ENCODE data around the gene APOA5. TPM values are rescaled to one million over a fixed set of nuclear protein-coding genes. Genes with fewer than 3 reads are reported as not detected.
"Not testable (repeated sequence)": the region's sequence is repeated elsewhere in the genome, so short reads cannot be mapped to it uniquely, and the experiment has no call there.

The APOA5 gene
- total RNA-seq, 1 experiment from 2014 or later = not detected

DNA sequence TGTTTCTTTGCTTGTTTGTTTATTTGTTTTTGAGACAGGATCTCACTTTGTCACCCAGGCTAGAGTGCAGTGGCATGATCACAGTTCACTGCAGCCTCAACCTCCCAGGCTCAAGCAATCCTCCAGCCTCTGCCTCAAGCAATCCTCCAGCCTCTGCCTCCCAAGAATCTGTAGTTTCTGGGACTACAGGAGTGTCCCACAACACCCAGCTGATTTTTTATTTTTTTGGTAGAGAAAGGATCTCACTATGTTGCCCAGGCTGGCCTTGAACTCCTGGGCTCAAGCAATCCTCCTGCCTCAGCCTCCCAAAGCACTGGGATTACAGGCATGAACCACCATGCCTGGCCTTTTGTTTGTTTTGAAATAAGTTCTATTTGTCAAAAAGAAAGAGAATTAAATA, 10.0 kb upstream of the APOA5 start:
- not testable (repeated sequence) for DNase-seq (ENCODE audit: low read depth)

DNA sequence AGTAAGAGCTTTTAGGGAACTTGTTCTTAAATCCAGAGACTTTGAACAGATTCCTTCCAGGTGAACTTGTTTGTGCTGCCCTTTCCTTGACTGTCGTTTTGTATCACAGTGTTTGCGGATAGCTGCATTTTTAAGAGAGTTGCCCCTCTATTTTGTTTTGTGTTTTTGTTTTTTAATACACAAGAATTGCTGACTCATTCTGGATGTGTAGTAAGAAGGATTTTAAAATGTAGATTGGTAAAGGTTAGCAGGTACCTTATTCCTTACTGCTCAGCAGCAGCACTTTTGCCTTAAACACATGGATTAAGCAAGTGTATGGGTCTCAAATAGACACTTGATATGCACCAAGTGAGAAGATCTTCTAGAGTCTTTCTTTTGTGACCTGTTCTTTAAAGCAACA, 8.9 kb upstream of the APOA5 start:
- DNase-seq (ENCODE audit: low read depth) = no peak

DNA sequence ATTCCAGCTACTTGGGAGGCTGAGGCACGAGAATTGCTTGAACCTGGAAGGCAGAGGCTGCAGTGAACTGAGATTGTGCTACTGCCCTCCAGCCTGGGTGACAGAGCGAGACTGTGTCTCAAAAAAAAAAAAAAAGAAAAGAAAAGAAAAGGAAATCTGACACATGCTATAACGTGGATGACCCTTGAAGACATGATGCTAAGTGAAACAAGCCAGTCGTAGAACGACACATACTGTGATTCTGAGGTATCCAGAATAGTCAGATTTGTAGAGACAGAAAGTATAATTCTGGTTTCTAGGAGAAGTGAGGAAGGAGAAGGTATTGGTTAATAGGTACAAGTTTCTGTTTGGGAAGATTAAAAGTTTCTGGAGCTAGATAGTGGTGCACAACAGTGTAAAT, 6.7 kb upstream of the APOA5 start:
- DNase-seq (ENCODE audit: low read depth) = no peak

DNA sequence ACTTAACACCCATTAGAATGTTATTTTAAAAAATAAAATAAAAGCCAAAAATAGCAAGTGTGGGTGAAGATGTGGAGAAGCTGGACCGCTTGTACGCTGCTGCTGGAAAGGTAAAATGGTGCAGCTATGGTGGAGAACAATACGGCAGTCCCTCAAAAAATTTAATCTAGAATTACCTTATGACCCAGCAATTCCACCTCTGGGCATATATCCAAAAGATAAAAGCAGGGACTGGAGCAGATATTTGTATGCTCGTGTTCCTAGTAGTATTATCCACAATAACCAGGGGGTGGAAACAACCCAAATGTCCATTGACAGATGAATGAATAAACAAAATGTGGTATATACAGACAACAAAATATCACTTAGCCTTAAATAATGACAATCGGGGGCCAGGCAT, 6.1 kb upstream of the APOA5 start:
- DNase-seq (ENCODE audit: low read depth) = no peak

DNA sequence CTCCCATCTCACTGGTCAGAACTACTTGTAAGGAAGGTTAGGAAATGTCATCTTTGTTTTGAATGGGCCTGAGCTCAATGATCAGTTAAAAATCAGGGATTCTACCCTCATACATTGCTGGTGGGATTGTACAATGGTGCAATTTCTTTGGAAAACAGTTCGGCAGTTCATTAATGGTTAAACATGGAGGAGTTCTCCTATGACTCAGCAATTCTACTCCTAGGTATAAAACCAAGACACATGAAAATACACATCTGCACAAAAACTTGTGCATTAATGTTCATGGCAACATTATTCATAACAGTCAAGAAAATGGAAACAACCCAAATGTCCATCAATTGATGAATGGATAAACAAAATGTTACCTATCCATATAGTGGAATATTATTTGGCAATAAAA, 4.9 kb upstream of the APOA5 start:
- DNase-seq (ENCODE audit: low read depth) = no peak

DNA sequence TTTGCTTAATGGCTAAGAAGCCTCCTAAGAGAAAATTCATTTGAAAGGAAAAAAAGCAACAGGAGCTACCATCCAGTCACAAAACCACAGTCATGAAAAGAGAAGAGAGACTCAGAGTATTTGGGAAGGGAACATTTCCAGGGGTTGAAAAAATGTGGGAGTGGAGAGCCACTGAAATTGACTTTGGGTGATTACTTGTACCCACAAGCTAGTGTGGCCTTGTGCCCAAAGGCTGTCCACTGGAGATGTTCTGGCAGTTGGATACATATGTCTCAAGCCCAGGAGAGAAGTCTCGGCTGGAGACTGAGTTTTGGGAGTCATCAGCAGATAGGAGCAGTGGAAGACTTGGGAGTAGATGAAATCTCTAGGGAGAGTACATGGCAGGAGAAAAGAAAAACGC, 3.2 kb upstream of the APOA5 start:
- no peak for DNase-seq (ENCODE audit: low read depth)

DNA sequence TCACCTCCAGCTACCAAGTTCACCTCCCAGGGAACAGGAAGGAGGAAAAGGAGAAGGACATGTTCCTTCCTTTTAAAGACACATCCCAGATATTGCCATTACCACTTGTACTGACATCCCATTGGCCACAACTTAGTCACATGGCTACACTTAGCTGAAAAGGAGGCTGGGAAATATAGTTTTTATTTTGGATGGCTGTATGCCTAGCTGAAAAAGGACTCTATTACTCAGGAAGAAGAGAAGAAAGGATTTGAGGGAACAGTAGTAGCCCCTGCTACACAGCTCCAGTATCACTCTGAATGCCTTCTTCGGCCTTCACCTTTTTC, 2.1 kb upstream of the APOA5 start:
- DNase-seq (ENCODE audit: low read depth) = peak; percentile 79

DNA sequence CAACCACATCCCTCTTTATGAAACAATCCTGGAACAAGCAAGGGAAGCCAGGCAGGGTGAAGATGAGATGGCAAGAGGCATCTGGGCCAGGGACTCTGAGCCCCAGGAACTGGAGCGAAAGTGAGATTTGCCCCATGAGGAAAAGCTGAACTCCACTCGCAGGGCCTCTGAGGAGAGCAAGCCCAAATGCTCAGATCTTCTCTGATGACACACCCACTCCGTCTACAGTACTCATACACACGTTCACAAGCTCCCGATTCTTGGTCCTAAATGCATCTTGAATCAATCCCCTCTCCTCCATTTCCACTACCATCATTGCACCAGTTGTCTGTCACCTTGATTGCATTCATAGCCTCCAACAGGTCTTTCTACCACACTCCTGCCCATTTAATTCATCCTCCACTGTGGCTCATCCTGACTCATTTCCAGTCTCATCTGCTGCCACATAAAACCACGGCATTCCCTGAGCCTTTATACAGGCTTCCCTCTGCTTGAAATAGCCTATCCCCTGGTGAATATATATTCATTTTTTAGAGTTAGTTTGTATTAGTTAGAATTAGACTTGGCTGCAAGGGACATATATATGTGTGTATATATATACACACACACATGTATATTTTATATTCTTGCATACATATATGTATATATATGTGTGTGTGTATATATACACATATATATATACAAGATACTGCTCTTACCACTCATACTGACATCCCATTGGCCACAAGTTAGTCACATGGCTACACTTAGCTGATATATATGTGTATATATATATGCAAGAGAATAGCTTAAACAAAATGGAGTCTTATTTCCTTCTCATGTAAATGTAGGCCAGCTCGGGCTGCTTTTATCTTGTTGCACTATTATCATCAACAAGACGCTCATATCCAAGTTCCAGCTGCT, 1.4 kb upstream of the APOA5 start:
- DNase-seq (ENCODE audit: low read depth) = peak; percentile 91

DNA sequence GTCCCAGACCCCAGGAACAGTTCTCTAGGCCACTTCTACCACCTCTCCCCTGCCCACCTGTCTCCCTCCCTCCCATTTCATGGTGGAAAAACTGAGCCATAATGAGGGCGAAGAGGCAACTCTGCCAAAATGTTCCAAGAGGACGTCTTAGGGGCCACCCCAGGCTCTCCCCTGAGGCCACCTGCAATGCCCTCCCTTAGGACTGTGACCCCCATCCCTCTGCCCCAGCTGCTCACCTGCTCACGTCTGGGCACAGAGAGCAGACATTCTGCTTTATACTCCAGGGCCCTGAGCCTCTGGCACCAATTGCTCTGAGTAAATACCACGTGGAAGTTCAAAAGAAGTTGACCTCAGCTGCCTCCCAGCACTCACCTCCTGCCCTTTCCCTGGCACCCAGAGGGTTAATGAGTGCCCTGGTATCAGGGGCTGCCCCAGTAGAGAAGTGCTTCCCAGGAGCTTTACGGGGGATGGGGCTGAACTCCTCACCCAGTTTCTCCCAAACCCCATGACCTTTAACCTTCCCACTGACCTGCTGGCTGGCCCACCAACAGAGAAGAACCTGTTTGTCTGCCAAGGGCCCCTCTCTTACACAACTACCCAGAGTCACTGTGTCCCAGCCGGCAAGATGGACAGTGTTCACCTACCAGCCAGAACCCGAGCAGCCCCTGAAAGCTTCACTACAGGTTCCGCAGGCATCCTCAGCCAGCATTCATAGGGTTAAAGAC, 627 bp upstream of the APOA5 start:
- no peak for DNase-seq (ENCODE audit: low read depth)

DNA sequence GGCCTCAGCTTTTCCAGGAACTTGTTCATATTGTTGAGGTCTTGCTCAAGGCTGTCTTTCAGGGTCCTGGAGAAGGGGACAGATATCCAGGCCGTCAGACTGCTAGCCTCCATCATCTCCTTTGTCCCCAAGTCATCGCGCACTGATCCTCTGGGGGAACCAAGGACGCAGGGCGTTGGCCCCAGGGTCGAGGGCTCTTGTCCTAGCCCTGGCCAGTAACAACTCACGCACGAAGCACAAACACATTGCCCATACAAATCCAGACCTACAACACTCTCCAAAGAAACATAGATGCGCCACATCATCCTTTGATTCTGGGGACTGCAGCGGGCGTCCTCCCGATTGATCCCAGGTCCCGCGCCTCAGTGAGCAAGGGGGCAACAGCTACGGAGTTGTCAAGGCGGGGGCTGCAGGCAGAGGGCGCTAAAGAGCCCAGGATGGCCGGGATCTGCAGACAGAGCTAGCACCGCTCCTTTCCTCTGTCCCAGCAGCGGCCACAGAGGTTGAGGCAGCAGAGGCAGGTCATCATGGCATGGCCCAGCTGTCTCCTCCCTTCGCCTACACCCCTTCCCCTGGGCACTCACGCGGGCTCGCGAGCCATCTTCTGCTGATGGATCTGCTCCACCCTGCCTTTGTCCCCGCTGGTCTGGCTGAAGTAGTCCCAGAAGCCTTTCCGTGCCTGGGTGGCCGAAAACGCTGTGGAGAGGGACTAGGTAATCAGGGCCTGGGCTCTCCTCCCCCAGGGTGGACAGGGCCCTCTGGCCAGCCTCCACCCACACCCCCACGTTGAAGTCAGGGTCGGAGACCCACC, 472 bp downstream of the APOA5 start:
- DNase-seq (ENCODE audit: low read depth) = no peak

DNA sequence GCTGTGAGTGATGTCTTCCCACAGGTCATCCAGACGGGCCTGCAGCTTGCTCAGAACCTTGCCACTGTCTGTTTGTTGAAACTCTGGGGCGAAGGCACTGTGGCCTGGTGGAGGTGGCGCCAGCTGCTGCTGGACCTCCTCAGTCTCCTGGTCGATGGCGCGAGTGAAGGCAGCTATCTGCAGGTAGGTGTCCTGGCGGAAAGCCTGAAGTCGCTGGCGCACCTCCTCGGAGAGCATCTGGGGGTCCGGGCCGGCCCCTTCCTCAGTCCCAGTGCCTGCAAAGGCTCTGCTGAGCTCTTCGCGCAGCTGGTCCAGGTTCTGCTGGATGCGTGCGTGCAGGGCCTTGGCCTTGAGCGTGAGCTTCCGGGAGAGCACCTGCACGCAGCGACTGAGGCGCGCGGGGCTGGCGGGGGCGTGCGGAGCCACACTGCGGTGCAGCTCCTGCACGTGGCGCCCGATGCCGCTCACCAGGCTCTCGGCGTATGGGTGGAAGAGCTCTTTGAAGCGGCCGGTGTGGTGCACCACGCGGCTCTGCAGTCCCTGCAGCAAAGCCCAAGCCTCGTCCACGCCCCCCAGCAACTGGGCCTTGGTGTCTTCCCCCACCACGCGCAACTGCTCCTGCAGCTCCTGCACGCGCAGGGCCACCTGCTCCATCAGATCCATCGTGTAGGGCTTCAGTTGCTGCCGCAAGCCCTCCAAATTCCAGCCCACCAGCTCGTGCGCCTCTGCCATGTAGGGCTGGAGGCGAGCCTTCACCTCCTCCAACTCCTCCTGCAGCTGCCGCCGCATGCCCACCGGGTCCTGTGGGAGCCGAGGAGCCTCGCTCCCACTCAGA, 1.3 kb downstream of the APOA5 start:
- DNase-seq (ENCODE audit: low read depth) = no peak

DNA sequence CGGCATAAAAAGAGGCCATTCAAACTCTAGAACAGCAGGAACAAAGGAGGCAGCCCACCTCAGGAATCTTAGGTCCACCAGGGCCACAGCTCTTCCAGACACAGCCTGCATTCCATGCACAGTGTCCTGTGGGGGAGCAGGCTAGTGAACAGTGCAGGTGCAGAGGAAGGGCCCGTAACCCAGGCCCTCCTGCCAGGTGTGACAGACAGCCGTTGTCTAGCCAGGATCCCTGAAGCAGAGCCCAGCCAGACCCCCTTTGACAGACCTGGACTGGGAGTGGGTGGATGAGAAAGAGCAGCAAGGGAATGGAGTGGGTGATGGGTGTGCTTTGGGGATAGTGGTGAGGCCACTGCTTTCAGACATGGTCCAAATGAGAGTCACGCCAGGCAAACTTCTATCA, 2.7 kb downstream of the APOA5 start:
- DNase-seq (ENCODE audit: low read depth) = no peak

DNA sequence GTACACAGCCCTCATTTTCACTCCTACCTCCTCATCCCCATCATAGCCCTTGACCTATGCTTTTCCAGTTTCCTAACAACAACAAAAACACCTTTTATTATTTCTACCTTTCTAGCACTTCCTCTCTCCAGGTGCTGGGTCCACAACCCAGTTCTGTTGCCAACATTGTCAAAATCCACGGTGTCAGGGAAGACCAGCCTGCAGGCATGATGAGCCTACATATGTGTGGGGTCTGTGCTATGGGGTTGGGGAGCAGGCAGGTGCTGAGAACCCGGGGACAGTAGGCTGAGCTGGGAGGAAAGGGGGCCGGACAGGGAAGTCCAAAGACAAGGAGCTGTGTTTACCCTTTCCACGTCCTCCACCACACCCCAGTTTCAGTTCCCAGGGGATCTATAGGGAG, 3.1 kb downstream of the APOA5 start:
- DNase-seq (ENCODE audit: low read depth) = no peak

DNA sequence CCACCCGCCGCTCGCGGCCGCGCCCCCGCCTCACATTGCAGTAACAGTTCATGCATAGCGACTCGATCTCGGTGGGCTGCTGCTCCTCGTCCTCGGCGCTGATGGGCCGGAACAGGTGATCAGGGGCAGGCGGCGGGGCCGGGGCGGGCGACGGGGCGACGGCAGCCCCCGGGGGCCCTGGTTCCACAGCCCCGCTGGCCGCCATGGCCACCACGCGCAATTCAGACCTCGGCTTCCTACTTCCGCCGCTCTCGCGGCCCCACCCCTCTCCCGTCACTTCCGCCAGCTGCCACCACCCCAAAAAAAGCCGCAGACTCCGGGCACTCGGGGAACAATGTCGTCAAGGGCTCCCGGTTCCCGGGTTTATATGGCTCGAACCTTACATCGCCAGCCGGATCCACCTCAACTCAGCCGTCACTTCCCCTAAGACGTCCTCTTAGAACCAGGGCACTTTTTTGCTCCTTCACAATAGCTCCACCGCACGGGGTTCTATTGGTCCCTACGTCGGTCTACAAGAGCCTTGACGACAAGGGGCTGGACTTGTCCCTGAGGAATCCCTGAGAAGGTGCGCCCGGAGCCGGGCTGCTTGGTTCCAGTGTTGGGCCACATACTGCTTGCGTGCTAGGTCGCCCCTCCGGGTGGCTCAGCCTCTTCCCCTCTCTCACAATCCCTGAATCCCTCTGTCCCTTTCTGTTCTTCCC, 3.7 kb downstream of the APOA5 start, which contains the start of gene ZPR1:
ZPR1 (minus strand) TSS at position 238 of the 701 bp plus-strand sequence; CDS start at position 205, 33 bp downstream.
- peak; percentile 64 for DNase-seq (ENCODE audit: low read depth)

DNA sequence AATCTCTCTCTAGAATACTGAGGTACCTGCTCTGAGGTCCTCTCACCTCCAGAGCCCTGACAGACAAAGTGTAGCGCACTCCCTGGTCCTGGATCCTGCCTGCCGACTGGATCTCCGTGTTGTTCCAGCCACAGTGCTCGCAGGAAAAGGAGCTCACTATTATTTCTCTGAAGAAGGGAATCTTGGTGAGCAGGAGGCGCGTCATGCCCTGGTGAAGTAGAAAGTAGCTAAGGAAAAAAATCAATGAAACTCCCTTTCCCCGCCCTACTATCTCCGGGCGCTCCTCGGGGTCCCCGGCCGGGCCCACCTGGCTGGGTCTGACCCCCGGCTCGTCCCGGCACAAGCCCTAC, 4.3 kb downstream of the APOA5 start:
- DNase-seq (ENCODE audit: low read depth) = no peak

DNA sequence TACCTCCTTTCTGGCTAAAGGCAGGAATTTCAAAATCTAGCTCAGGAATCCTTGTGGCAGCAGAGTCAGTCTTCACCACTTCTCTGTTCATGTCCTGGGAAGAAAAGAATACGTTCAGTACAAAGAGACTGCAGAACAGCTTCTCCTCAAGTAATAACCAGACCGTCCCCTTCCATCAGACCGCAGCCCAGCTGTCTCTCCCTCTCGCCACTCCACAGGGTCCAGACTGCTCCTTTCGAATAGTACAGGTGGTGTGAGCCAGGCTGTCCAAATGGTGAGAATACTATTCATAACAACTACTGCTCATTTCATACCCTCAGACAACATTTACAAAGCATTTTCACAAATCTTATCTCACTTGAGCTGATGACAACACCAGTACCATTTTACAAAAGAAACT, 4.7 kb downstream of the APOA5 start:
- DNase-seq (ENCODE audit: low read depth) = no peak

DNA sequence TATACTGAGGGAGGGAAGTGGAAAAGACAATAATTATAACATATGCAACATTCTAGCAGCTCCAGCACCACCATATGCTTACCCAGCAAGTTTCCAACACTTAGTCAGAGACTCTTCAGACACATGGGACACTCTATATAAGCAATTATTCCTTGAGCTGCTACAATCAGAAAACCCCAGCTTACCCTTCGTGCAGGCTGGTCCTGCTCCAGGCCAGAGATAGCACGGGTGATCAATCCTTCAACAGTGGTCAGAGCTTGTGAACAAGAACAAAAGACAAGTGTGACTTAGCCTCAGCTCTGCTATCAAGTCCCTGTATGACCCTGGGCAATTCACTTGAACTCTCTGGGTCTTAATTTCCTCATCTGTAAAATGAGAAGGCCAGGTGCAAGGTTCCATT, 5.4 kb downstream of the APOA5 start:
- DNase-seq (ENCODE audit: low read depth) = no peak

DNA sequence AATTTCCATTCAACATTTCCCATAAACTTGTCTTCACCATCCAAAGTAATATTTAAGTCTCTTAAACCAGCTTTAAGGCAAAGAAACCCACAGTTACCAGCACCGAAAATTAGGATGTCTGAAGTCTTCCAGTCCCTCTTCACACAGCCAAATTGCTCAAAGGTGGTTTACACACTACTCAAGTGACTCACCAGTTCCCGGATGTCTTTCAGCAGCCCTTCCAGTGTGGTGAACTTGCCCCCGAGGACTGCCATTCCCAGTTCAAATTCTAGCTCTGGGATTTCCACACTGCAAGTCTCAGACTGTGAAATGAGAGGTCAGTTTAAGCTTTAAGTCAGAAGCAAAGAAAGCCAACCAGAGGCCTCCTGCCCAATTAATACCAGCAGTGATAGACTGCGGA, 9.0 kb downstream of the APOA5 start:
- peak; percentile 54 for DNase-seq (ENCODE audit: low read depth)

DNA sequence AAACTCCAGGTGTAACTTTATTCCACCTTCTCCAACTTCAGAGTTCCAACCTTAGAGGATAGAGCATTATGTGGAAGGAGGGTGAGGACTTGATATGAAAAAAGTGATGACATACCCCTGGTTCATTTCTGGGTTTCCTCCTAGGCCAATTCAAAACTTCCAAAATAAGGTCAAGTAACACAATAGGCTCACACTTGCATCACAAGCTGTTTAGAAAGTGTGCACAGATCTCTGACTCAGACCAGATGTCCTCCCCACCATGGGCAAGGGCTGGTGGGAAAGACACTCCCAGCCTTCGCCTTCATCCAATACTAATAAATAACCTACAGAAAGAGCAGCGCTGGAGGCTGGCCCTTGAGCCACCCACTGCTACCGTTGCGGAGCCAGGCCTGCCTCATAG, 13.1 kb downstream of the APOA5 start:
- DNase-seq (ENCODE audit: low read depth) = no peak

DNA sequence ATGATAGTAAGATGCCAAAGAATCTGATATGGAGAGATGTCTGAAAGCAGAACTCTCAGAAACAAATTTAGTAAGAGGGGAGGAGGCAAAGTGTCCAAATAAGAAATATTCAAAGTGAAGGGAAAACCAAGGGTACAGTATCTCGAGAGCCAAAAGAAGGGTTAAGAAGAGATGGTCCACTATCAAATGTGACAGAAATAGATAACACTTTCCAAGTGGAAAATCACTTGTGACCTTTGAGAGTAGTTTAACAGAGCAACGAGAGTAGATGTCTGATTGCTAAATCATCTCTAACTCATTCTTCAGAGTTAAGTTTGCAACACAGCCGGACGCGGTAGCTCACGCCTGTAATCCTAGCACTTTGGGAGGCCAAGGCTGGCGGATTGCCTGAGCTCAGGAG, 14.6 kb downstream of the APOA5 start:
- no peak for DNase-seq (ENCODE audit: low read depth)
